NCI-H2029 (cell line): ENCODE data around the gene KCNJ11.
"Not testable (repeated sequence)": the region's sequence is repeated elsewhere in the genome, so short reads cannot be mapped to it uniquely, and the experiment has no call there.

Experiments used
- DNase-seq: peaks from one replicate; lab custom pipeline; 2025; lab: John Stamatoyannopoulos, UW

The KCNJ11 gene

DNA sequence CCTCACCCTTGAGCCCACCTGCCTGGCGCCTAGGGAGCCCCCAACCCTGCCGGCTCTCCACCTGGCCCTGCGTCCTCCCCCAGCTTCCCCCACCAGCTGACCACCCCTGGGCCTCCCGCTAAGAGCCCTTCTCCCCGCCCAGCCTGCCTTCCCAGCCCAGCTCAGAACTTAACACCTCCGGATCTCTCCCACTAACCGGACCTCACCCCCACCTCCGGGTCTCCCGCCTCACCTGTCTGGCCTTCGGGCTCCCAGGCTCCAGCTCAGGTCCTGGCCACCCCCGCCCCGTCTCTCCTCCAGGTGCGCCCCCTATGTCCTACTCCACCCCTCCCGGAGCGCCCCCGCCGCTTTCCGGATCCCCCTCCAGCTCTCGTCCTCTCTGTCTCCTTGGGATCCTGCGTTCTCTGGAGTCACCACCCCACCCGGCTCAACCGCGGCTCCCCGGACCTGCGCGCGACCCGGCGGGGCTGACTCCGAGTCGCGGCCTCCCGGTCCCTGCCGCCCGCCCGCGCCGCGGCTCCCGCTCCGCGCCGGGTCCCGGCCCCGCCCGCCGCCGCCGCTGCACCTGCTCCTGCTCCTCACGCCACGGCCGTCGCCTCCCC, at the start of gene KCNJ11:
Gene KCNJ11, minus strand, starts transcription at position 51 of the 602 bp plus-strand sequence. CDS start 568 bp downstream, outside the sequence.
- DNase-seq: no peak

DNA sequence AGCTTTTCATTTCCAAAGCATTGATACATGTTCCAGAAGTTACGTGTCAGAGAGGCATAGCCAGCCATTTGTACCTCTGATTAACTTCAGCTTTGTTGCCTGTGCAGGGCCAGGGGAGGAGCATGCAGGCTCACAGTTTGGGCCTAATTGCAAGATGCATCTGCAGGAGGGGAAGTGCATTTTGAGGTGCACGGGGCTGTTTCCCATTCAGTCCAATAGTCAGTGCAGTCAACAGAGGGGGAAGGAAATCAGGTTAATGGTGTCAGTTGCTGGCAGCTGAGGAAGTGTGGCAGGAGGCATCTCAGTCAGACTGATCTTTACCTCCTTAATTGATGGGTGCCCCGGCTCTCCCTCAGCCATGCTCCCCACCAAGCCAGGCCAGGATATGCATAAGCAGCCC, 48.9 kb upstream of the KCNJ11 start:
- DNase-seq: no peak

DNA sequence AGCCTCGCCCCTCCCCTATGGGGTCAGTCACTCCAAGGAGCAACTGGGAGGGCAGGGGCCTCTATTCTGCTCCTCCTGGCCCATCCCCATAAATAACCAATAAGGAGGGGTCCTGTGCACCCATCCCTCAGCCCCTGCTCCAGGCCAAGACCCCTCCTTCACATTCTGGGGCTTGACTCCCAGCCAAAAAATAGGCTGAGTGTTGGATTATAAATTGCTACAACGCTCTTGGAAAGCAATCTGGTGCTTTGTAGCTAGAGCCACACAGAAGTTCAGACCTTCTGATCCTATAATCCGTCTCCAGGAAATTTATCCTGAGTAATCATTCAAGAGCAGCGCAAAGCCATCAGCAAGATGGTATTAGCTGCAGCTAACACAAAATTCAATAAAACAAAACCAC, 45.6 kb upstream of the KCNJ11 start:
- no peak for DNase-seq

DNA sequence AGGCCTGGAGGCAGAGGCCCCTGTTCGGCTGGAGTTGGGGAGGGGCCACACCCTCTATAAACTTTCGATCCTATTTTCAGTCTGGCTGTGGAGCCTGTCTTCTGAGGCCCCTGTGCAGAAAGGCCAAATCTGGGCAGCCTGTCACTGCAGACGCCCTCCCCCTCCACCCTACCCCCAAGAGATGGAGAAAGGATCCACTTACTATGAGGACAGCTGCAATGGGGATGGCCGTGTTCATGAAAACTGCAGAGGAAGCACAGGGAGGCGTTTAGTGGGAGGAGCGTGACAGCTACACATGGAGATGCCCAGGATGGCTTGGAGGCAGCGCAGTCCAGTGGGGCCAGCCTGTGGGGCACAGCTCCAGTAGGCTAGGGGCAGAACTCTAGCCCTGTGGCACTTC, 43.5 kb upstream of the KCNJ11 start:
- DNase-seq: no peak

DNA sequence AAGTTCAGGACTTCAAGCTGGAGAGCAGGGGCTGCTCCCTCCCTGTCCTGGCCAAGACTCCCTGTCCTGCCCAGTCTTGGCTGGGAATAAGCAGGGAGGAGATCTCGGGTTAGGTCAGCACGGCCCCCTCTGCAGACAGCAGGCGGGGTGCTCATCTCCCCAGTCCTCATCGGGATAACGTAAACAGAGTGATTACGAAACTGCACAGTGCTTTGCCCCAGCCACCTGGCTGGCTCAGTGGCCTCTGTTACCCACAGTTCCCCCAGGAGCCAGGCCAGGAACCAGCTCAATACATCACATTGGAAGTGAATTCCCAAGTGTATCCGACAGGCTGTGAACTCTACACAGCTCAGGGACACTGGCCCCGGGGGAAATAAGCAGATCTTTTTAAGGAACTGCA, 42.7 kb upstream of the KCNJ11 start:
- no peak for DNase-seq

DNA sequence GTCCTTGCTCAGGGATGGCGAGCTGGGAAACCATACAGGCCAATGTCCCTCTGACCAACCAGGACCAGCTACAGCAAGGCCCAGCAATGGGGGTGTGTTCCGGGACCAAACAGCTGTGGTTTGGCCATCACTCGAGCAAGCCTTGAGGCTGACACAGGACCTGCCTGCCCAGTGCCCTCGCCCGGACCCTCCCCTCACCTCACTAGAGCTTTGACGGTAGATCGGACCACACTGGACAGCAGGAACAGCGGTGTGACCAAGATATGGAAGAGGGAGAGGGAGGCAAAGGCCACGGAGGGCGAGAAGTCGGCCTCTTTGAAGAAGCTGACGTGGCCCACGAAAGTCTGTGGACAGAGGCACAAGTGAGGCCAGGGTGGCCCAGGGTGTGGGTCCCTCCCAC, 42.2 kb upstream of the KCNJ11 start:
- no peak for DNase-seq

DNA sequence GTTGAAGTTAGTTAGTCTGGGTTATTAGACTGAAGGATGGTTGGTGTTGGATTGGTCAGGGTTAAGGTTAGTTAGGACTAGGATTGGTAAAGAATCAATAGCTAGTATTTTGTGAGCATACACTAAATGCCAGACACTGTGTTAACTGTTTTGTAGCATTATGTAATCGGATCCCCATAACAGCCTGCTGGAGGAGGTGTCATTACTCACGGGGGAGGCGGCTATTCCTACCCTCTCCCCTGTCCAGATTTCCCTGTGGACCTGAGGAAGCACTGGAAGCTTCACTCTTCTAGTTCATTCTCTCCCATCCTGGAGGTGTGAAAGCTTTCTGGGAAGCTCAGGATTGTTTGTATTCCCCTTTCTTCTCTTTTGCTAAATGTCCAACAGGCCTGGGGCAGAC, 40.5 kb upstream of the KCNJ11 start:
- no peak for DNase-seq

DNA sequence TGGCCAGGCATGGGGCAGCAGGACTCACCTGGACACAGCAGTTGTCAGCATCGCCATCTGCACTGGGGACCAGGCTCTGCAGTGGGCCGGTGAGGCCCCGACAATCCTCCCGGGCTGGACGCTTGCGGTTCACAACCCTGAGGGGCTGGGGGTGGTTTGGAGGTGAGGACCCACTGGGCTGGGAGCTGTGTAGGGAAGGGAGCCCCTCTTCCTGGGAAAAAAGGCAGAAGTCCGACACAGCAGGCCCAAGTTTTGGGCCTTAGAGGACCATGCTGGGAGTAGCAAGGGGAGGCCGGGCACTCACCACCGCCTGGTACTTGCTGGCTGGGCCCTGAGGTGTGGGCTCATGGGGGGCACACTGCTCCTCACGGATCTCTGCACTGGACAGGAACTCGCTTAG, 39.8 kb upstream of the KCNJ11 start:
- no peak for DNase-seq

DNA sequence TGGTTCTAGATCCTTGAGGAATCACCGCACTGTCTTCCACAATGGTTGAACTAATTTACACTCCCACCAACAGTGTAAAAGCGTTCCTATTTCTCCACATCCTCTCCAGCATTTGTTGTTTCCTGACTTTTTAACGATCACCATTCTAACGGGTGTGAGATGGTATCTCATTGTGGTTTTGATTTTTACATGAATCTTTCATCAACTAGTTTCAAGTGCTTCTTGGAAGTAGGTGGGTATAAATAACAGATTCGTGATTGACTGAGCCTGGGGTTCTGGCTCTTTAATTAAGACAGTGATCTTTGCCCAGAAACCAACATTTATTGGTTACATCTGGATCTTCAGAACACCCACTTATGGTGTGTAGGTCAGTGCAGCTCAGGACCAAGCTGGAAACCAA, 37.8 kb upstream of the KCNJ11 start:
- not testable (repeated sequence) for DNase-seq

DNA sequence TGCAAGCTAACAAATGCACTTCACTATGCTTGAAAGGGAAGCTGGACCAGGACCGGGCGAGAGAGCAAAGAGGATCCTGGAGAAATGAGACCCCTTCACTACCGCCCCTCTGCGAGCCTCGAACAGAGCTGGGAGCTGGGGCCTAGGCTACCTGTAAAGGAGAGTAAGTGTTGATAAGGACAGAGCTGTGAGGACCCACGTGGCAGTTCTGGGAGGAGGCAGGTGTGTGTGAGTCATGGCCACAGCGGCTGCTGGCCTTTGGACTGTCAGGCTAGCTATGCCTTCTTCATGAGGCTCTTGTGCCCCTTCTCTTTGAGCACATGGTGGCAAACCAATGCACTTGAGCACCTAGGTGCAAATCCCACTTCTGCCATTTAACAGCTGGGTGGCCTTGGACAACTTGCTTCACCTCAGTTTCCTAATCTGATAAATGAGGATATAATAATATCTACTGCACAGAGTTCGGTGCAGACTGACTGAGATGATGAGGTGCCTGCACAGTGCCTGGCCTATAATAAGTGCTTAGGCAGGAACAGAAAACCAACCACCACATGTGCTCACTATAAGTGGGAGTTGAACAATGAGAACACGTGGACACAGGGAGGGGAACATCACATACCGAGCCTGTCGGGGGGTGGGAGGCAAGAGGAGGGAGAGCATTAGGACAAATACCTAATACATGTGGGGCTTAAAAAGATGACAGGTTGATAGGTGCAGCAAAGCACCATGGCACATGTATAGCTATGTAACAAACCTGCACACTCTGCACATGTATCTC, 35.3 kb upstream of the KCNJ11 start:
- no peak for DNase-seq

DNA sequence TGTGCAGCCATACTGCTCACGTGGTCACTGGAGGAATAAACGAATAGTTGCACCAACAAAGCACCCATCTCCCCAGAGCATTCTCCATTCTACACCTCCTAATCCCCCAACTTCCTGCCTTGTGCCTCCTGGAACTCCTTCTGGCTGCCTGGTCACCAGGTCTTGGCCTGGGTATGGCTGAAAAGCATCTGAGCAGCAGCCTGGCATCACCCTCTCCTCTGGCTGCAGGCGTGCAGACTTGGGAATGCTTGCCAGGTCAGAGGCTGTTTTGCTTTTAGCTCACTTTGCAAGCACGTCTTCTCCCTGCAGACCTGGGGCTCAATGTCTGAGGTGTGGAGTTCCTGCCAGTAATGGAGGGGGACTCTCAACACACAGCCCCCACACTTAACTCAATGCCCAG, 33.3 kb upstream of the KCNJ11 start:
- no peak for DNase-seq

DNA sequence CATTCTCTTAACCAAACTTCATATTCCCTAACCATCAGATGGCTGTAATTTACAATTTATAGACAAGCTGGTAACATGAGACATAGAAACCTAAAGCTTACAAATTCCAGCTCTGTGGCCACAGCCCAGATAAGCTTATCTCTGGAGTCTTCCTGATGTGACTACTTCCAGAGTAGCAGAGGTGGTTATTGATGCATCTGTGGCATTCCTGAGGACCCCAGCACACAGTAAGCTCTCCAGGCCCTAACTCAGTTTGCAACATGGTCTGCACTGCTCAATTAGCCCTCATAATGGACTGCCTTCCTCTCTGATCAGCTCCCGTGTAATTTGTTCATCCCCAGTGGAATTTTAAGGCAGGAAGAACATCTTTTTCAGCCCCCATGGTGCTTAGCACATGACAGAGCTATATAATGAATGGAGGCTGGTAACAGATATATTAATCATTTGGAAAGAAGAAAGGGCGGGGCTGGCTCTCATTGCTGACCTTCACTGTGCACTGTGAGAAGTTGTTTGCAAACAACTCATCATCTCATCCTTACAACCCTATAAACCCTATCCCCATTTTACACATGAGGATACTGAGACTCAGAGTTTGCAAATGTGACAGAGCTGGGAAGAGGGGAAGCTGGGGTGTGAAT, 30.1 kb upstream of the KCNJ11 start:
- no peak for DNase-seq

DNA sequence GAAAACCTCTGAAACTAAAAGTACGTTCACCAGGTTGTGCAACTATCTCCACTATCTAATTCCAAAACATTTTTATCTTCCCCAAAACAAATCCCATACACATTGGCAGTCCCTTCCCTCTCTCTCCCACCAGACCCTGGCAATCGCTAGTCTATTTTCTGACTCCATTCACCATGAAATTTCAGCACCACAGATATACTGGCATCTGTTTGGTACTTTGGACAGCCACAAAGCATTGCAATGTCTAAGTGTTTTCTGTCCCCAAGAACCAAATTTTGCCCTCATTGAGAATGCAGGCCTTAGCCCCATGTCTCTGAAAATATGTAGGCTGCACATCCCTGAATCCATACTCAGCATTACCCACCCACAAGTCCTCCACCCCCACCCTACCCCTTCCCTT, 28.0 kb upstream of the KCNJ11 start:
- no peak for DNase-seq

DNA sequence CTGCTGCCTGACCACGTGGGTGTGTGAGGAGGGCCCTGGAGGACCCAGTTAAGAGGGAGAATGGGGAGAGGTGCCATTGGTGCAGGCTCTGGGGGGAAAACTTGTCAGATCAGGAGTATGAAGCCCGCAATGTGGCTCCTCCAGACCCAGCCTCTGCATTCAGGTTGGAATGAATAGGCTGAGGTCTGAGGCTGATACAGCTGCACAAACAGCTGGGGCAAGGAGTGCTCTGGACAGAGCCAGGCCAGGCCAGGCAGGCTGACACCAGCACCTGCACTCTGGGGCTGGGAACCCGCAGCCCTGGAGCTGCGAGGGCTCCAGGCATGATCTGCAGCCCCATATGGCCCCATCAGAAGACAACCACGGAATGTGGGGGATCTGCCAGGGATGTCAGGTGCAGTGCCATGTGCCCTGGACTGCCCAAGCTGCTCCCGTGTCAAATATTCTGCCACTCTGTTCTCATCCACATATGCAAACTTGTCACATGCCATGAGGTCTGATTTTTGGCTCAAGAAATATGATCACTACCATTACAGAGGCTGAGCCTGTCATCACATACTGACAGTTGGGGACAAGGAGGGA, 27.2 kb upstream of the KCNJ11 start:
- no peak for DNase-seq

DNA sequence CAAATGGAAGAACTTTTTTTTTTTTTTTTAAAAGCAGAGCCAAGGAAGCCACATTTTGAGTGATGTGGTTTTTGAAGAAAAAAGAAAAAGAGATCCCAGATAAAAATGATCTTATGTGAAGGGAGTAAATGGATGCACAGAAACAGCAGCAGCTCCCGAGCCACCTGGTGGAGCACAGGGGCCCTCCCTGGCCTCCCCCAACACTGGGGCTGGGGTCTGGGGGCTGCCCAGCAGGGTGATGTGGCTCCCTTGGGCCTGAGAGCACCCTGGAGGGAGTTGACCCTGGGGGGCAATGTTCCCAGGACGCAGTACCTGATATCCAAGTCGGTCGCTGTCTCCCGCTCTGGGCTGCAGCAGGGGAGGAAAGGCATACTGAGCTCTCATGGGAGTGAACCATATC, 26.5 kb upstream of the KCNJ11 start:
- no peak for DNase-seq

DNA sequence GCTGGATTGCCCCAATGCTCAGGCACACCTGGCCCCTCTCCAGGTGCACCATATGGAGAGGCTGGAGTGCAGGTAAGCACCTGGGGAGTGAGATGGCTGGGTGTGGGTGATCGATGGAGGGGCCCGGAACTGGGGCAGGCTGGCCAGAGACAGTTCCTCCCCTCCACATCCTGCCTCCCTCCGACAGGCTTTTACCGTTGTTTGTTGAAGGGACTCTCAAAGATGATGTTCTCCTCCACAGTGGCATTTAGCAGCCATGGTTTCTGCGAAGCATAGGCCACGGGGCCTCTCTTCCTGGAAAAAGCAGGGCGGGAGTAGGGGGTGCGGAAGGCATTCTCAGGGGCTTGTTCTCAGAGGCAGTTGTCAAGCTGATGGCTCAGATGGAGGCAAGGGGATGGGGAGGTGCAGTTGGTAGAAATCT, 25.9 kb upstream of the KCNJ11 start:
- DNase-seq: no peak

DNA sequence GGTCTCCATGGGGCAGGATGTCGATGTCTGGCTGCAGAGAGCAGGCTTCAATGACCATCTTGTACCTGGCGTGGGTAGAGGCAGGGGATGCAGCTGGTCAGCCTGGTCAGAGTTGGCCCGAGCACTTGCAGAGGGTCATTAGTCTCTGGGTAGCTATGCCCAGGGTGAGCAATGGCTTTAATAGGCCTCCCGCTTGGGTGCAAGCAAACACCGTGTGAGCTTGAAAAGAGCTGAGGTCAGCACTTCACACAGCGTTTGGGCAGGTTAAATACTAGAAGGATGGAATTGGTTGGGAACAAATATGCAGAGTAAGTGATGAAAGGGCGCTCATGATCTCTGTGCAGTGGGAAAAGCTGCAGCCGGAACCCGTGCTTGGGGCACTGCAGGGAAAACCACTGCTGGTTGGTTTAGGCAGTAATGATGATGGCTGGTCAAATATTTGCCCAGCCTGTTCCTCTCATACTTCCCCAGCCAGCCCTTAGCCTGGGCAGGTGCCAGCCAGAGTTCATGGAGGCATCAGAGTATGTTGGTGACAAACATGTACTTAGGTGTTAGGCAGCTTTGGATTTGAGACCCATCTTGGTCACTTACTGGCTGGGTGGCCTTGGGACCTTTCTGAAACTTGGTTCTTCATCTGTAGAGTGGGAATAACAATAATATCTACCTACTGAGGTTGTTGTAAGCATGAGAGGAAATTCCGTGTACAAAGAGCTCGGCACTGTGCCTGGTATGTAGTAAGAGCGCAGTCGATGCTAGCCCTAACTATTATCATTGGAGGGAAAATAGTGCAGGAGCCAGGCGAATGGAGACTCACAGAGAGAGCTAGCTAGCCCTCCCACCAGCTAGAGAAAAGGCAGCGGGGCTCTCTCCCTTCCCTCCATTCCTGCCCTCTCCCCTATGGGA, 25.2 kb upstream of the KCNJ11 start:
- peak; percentile 96 for DNase-seq

DNA sequence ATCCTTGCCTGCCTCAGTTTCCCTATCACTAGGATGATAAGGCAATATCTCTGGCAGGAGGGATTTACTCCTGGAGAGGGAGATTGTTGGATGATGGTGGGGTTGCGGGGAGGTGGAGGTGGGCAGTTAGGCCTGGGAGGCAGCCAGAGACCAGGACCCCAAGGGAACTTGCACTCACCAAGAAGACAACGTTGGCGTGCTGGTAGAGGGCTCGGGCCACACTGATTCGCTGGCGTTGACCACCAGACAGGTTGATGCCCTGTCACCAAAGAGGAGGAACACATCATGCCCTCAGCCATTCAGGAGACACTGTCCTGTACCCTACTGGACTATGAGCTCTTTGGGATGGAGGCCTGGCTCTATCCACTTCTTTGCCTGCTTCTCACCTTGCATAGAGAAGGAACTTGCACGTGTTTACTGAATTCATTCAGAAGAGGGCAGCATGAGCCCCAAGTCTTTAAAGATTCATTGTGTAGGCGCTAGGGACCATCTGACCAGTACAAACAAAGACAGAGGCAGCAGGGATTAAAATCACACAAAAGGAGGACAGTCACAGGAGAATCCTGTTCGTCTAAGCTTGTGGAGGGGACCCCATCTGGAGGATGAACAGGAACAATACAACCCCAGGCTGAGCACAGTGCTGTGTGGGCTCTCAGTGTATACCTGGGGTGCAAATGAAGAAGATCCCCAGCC, 24.2 kb upstream of the KCNJ11 start:
- no peak for DNase-seq

DNA sequence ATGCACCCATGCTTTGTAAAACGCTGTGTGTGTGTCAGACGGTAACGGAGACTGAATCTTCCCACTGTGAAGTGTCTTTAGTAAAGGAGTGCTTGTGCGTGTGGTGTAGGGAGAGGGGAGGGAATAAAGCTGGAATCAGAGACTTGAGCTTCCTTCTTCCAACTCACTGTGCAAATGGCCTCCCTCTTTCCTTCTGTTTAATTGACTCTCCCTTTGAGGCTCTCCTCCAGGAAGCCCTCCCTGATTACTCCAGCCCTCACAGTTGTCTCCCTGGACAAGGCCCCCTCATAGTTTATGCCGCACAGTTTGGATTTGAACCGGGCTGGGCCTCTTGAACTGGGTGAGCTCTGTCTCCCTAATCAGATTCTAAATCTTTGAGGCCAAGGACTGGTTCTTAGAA, 23.0 kb upstream of the KCNJ11 start:
- no peak for DNase-seq

DNA sequence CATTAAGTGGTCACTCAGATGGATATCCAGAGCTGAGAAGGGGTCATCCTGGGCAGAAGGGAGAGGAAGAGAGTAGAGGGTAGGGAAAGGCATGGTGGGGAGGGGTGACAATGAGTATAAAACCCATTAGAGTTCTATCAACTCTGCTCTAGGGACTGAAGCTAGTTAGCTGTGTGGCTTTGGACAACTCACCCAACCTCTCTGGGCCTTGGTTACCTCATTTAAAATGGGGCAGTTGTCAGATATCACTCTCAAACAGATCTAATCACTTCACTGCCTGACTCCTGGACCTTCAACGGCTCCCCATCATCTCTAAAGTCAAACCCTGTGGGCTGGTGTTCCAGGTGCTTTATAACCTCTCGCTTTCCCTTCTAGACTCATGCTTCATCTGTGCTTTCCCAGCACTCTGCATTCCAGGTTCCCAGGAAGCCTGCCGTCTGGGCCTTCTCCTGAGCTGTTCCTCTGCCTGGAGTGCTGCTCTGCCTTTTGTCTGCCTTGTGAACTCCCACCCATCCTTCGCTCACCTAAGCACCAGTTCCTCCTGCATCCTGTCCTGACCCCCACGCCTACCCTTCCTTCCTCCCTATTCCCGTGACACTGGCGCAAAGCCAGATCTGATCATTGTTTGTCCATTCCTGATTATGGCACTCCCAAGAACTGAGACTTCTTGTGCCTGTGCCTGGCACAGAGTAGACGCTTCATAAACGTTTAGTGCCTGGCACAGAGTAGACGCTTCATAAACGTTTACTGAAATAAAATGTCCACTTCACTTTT, 22.3 kb upstream of the KCNJ11 start:
- DNase-seq: peak; percentile 62

DNA sequence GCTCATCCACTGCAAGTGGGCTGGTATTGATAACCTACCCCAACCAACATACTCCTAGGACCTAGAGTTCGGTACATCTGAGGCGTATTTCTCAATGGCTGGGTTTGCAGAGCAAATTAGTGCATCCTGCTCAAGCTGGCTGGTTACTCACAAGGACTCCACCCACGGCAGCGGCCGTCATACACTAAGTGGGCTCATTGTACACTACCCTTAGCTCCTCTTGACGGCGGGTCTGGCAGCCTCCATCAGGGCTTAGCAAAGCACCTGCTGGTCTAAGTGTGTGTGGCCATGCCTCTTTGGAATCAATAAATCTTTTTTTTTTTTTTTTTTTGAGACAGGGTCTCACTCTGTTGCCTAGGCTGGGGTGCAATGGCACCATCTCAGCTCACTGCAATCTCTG, 20.2 kb upstream of the KCNJ11 start:
- DNase-seq: peak; percentile 81
